BLaER1 treated with 17β-estradiol and CSF1 and Interleukin-3, amounts not matched to agents 10 nM and 100 nM (cell line): ENCODE data around the gene SPAG17.
"Not testable (repeated sequence)": the region's sequence is repeated elsewhere in the genome, so short reads cannot be mapped to it uniquely, and the experiment has no call there.

Experiments
- H3K27ac ChIP-seq, 11 experiments: shearing (Covaris generic); formaldehyde crosslinking; 2 replicates each; pipeline ENCODE4 v1.8.1; 2022
- H3K27me3 ChIP-seq, 11 experiments: shearing (Covaris generic); formaldehyde crosslinking; 2 replicates each; pipeline ENCODE4 v1.8.1; 2022
- H3K36me3 ChIP-seq, 11 experiments: shearing (Covaris generic); formaldehyde crosslinking; 2 replicates each; pipeline ENCODE4 v1.8.1; 2022
- H3K4me1 ChIP-seq, 10 experiments: shearing (Covaris generic); formaldehyde crosslinking; 2 replicates each; pipeline ENCODE4 v1.8.1; 2022
- H3K4me2 ChIP-seq, 11 experiments: shearing (Covaris generic); formaldehyde crosslinking; 2 replicates each; pipeline ENCODE4 v1.8.1; 2022
- H3K4me3 ChIP-seq, 10 experiments: shearing (Covaris generic); formaldehyde crosslinking; 2 replicates each; pipeline ENCODE4 v1.8.1; 2022
- H3K9ac ChIP-seq, 11 experiments: shearing (Covaris generic); formaldehyde crosslinking; 2 replicates each; pipeline ENCODE4 v1.8.1; 2022
- H3K9me3 ChIP-seq, 11 experiments: shearing (Covaris generic); formaldehyde crosslinking; replicated peaks in 1 of 11; 2 replicates each; pipeline ENCODE4 v1.8.1; 2022
- H4K20me1 ChIP-seq, 11 experiments: shearing (Covaris generic); formaldehyde crosslinking; 2 replicates each; pipeline ENCODE4 v1.8.1; 2022
- Cebpa-rat ChIP-seq, 11 experiments: shearing (Covaris generic); IDR thresholded peaks; 2 replicates each; pipeline ENCODE4 v1.8.1; 2022

SPAG17 gene

DNA sequence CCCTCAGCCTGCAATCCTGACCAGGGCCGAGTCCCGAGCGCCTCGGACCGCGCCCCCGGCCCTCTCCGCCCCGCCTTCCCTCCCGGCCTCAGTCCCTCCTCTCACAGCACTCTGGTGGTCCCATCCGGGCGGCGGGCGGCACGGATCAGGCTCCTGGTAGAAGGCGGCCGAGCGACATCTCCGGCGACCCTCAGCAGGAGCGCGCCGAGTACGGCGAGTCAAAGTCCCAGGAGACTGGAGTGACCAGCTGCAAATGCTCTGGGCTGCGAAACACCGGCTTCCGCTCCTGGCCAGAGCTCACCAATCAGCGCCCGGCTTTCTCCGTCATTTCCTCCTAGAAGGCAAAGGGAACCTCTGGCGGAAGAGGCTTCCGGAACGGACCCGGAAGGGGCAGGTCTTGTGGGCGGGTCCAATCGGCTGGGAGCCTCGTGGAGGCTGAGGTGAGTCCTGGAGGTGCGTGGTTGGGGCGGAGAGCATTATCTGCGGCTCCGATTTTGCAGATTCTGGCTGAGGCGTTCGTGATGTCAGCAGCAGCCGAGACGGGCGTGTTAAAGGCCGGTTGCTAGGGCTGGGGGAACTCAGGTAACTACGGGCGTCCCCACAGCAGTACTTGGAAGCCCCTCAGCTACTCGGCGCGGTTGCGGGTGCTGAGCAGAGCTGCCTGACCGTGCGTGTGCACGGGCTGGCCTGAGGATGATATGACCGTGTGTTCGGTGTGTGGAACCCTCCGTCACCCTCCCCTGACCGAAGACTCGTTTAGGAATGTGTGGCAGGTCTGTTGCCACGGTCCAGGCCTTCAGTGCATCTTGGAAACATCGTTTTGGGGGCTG lies 255.5 kb downstream of the SPAG17 start, which contains the start of the genes GDAP2 and WDR3:
Gene GDAP2, minus strand, starts transcription at position 279 of the 830 bp plus-strand sequence. CDS start 9,264 bp downstream, outside the sequence.
Gene WDR3, plus strand, starts transcription at position 397 of the 830 bp plus-strand sequence. CDS start 3,581 bp downstream, outside the sequence.
- Histone ChIP-seq H3K9ac (peak within 1 kb of the TSS; percentile 72 to 87 (median 82)), H3K4me1 (peaks cover 26 to 57% (median 44%) of the 10 kb centered on the region in 10 experiments), H3K9me3 (no peaks in the 10 kb centered on the region), H3K4me3 (peak within 1 kb of the TSS; percentile 82 to 97 (median 89)), H3K36me3 (peaks cover 8 to 31% (median 25%) of the 10 kb centered on the region in 11 experiments), H4K20me1 (peaks cover 19 to 79% (median 42%) of the 10 kb centered on the region in 11 experiments; a peak in 20 of 22 replicates), H3K27me3 (no peaks in the 10 kb centered on the region), H3K4me2 (peak within 1 kb of the TSS; percentile 85 to 98 (median 92)), H3K27ac (peak within 1 kb of the TSS; percentile 55 to 83 (median 74))
- TF ChIP-seq Cebpa-rat (IDR thresholded peaks at IDR 0.05), result no peak

DNA sequence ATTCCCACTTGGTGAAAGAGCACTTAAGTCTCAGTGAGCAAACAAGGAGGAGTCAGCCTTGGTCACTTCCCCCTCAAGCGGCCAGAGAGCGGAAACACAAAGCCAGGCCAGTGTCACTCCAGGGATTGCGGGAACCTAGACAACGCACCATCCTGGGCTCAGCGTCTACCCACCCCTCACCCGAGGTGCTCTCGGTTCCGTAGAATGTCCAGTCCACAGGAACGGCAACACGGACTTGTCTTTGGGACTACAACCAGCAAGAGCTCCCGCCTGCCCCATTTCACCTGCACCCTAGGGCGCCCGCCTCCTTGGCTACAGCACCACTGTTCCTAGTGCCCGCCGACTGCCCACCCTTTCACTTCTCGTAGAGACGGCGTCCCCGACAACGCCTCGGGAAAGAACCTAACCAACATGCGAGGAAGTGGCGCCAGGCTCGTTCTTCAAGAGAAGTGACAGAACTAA lies 256.1 kb downstream of the SPAG17 start:
- TF ChIP-seq Cebpa-rat (IDR thresholded peaks at IDR 0.05), result no peak
- Histone ChIP-seq H3K36me3 (peaks cover 7 to 31% (median 19%) of the 10 kb centered on the region in 11 experiments), H4K20me1 (peaks cover 19 to 72% (median 43%) of the 10 kb centered on the region in 11 experiments; a peak in 20 of 22 replicates), H3K9me3 (no peaks in the 10 kb centered on the region), H3K4me2 (peak overlapping the region; percentile 80 to 98 (median 91)), H3K27me3 (no peaks in the 10 kb centered on the region), H3K4me3 (peak overlapping the region; percentile 82 to 97 (median 89)), H3K9ac (peak overlapping the region; percentile 72 to 87 (median 82)), H3K4me1 (peaks cover 26 to 57% (median 44%) of the 10 kb centered on the region in 10 experiments), H3K27ac (peak overlapping the region; percentile 55 to 83 (median 74))

GRCh38 chr1:117925981-117926380 lies 259.0 kb downstream of the SPAG17 start:
- Histone ChIP-seq H3K27me3 (no peaks in the 10 kb centered on the region), H4K20me1 (peaks cover 3 to 67% (median 17%) of the 10 kb centered on the region in 11 experiments; a peak in 18 of 22 replicates), H3K4me3 (no peak overlapping the region), H3K4me1 (peaks cover 13 to 40% (median 19%) of the 10 kb centered on the region in 10 experiments), H3K9me3 (0 out of 22 replicates have a peak, but pooled peaks cover 0 to 4% (median 0%) of the 10 kb centered on the region in 11 experiments), H3K9ac (no peak overlapping the region), H3K27ac (no peak overlapping the region), H3K36me3 (peaks cover 0 to 21% (median 0%) of the 10 kb centered on the region in 11 experiments; a peak in 7 of 22 replicates), H3K4me2 (peak overlapping the region in 3 of 11 experiments; percentile 6 to 23 (median 12); a peak in 3 of 22 replicates)
- TF ChIP-seq Cebpa-rat (IDR thresholded peaks at IDR 0.05), result no peak

DNA sequence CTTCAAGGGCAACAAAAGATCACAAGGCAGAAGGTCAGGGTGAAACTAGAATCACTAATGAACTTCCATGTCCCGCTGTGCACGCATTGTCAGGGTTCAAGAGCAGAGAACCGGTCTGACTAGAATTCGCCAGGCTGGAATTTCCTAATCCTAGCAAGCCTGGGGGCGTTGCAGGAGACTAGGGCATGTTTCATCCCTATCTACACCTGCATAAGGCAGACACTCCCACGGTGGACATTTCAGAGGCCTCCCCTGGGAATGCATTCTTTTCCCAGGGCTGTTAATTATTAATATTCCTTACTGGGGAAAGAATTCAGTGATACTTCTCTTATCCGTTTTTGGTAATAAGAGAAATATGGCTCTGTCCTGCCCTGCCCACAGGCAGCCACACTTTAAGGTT lies 262.3 kb downstream of the SPAG17 start:
- H3K4me3 ChIP-seq, H3K27me3 ChIP-seq, H3K27ac ChIP-seq, H3K4me2 ChIP-seq, H3K9me3 ChIP-seq, H3K9ac ChIP-seq: not testable (repeated sequence)
- H4K20me1 ChIP-seq, result peaks cover 0 to 67% (median 4%) of the 10 kb centered on the region in 11 experiments; a peak in 11 of 22 replicates
- peaks cover 0 to 26% (median 3%) of the 10 kb centered on the region in 10 experiments; a peak in 13 of 20 replicates for H3K4me1 ChIP-seq
- H3K36me3 ChIP-seq, result peaks cover 19 to 52% (median 25%) of the 10 kb centered on the region in 11 experiments

DNA sequence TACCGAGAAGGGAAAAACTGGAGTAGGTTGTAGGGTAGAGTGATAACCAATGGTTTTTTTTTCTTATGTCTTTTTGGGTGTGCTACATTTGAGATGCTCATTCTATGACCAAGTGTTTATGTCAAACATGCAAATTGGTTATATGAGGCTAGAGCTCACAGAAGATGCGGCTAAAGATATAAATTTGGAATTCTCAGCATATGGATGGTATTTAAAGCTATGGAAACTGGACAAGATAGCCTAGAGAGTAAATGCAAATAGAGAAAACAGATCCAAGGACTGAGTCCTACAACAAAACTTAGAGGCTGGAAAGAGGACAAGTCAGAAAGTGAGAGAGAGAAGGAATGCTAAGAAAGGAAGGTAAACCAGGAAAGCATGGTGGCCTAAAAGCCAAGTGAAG lies 263.0 kb downstream of the SPAG17 start:
- peaks cover 26 to 59% (median 32%) of the 10 kb centered on the region in 11 experiments for H3K36me3 ChIP-seq
- no peak for TF ChIP-seq Cebpa-rat (IDR thresholded peaks at IDR 0.05)
- no peak overlapping the region for H3K4me3 ChIP-seq
- no peaks in the 10 kb centered on the region for H3K27me3 ChIP-seq
- H3K9me3 ChIP-seq, result 0 out of 22 replicates have a peak, but pooled peaks cover 0 to 4% (median 0%) of the 10 kb centered on the region in 11 experiments
- peaks cover 0 to 60% (median 4%) of the 10 kb centered on the region in 11 experiments; a peak in 11 of 22 replicates for H4K20me1 ChIP-seq
- peaks cover 0 to 19% (median 0%) of the 10 kb centered on the region in 10 experiments; a peak in 3 of 20 replicates for H3K4me1 ChIP-seq
- no peak overlapping the region for H3K9ac ChIP-seq
- no peak overlapping the region for H3K27ac ChIP-seq
- H3K4me2 ChIP-seq, result no peak overlapping the region

GRCh38 chr1:117919376-117919775 lies 265.7 kb downstream of the SPAG17 start:
- peaks cover 49 to 76% (median 58%) of the 10 kb centered on the region in 11 experiments for H3K36me3 ChIP-seq
- TF ChIP-seq Cebpa-rat (IDR thresholded peaks at IDR 0.05), result no peak
- peaks cover 0 to 36% (median 0%) of the 10 kb centered on the region in 11 experiments; a peak in 10 of 22 replicates for H4K20me1 ChIP-seq
- H3K4me3 ChIP-seq, result no peak overlapping the region
- H3K27me3 ChIP-seq, result no peaks in the 10 kb centered on the region
- no peak overlapping the region for H3K4me2 ChIP-seq
- H3K9me3 ChIP-seq, result 0 out of 22 replicates have a peak, but pooled peaks cover 0 to 4% (median 0%) of the 10 kb centered on the region in 11 experiments
- H3K4me1 ChIP-seq, result no peaks in the 10 kb centered on the region
- no peak overlapping the region for H3K9ac ChIP-seq
- no peak overlapping the region for H3K27ac ChIP-seq

GRCh38 chr1:117911051-117911450 lies 274.0 kb downstream of the SPAG17 start:
- peaks cover 86 to 100% (median 92%) of the 10 kb centered on the region in 11 experiments for H3K36me3 ChIP-seq
- no peak overlapping the region for H3K9ac ChIP-seq
- TF ChIP-seq Cebpa-rat (IDR thresholded peaks at IDR 0.05), result no peak

DNA sequence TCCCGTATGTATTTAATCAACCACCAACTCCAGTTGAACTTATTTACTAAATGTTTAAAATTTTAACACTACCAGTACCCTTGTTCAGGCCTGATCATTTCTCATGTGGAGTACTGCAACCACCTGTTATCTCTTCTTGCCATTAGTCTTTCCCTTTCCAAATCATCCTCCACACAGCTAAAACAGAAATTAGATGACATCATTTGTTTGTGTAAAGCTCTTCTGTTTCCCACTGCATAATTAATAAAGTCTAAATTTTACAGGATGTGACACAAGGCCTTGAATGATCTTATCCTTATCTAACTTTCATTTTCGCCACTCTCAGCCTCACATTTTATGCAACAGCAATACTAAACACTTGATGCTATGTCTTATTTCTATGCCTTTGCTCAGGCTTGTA lies 280.0 kb downstream of the SPAG17 start:
- no peak overlapping the region for H3K9ac ChIP-seq
- no peak for TF ChIP-seq Cebpa-rat (IDR thresholded peaks at IDR 0.05)
- no peaks in the 10 kb centered on the region for H3K9me3 ChIP-seq
- no peak overlapping the region for H3K4me2 ChIP-seq
- H3K4me1 ChIP-seq, result no peaks in the 10 kb centered on the region
- no peak overlapping the region for H3K4me3 ChIP-seq
- H3K27ac ChIP-seq, result no peak overlapping the region
- no peaks in the 10 kb centered on the region; a peak in 1 of 22 replicates for H3K27me3 ChIP-seq
- peaks cover 77 to 100% (median 86%) of the 10 kb centered on the region in 11 experiments for H3K36me3 ChIP-seq
- H4K20me1 ChIP-seq, result no peaks in the 10 kb centered on the region

More at GRCh38 chr1:117911051-117911450, 274.0 kb downstream of the SPAG17 start:
- Histone ChIP-seq H3K4me3 (no peak overlapping the region), H4K20me1 (peaks cover 0 to 5% (median 0%) of the 10 kb centered on the region in 11 experiments; a peak in 3 of 22 replicates), H3K4me1 (no peaks in the 10 kb centered on the region), H3K27ac (no peak overlapping the region), H3K4me2 (no peak overlapping the region), H3K27me3 (no peaks in the 10 kb centered on the region), H3K9me3 (no peaks in the 10 kb centered on the region)

DNA sequence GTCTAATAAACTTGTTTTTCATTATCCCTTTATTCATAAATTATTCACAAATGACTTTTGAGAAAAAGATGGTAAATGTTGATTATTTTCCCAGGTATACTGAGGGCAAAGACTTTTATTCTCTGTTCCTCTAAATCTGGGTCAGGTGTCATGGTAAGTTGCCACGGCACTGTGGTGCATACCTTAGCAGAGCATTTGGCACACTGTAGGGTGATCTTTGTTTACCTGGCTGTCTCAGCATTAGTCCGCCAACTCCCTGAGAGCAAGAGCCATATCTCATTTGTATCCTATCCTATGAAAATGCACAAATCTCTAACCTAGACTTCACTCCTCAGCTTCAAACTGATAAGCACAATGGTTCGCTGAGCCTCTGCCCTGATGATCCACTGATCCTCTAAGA lies 280.5 kb downstream of the SPAG17 start:
- Histone ChIP-seq H3K4me1 (no peaks in the 10 kb centered on the region), H3K9me3 (no peaks in the 10 kb centered on the region), H3K27me3 (no peaks in the 10 kb centered on the region; a peak in 1 of 22 replicates), H3K36me3 (peaks cover 73 to 100% (median 82%) of the 10 kb centered on the region in 11 experiments), H3K9ac (no peak overlapping the region), H3K27ac (no peak overlapping the region), H4K20me1 (no peaks in the 10 kb centered on the region), H3K4me2 (no peak overlapping the region), H3K4me3 (no peak overlapping the region)
- no peak for TF ChIP-seq Cebpa-rat (IDR thresholded peaks at IDR 0.05)
